ENCODE measurements around the gene SASH1. TPM values are rescaled to one million over a fixed set of nuclear protein-coding genes. Genes with fewer than 3 reads are reported as not detected.

The SASH1 gene
- total and polyA plus RNA-seq, 2 donors (not counting 3 experiments of a cell fraction or from before 2014, with no cell fraction given), result 18.5 to 103 TPM

GRCh38 chr6:148463671-148464070 lies 121.0 kb downstream of the SASH1 start:
- no peaks in the 10 kb centered on the region for H4K20me1 ChIP-seq (replicated peaks; ENCODE audit: control insufficient read depth, extremely low read depth, insufficient read depth, low read length)
- FAIRE-seq (no peak), DNase-seq (ENCODE audit: low read depth, low spot score) (no peak)
- peaks cover 4 to 11% of the 10 kb centered on the region in 2 experiments for H3K36me3 ChIP-seq (ENCODE audit: control insufficient read depth in 2 of 2, extremely low read depth in 1 of 2, insufficient read depth in 2 of 2, low read length in 2 of 2)
- intact Hi-C loops (cut with micrococcal nuclease) (loop anchor here (1.0 to 10.0 kb wide), 12 partner anchors 15 to 957 kb away; no protein-coding TSS in a partner anchor), dilution Hi-C loops (cut with MboI; ENCODE audit: extremely low pct_ligation_motif_present, low sequenced_read_pairs) (no loop called here)
- peak overlapping the region; percentile 24 for H3K27ac ChIP-seq (ENCODE audit: insufficient read depth, low read depth, low read length)
- no peaks in the 10 kb centered on the region for H3K9me1 ChIP-seq (replicated peaks; ENCODE audit: control insufficient read depth, extremely low read depth, insufficient read depth, low read length)
- TF ChIP-seq JUN (IDR thresholded peaks at IDR 0.05; ENCODE audit: borderline replicate concordance, insufficient read depth, insufficient read length, low read depth) (no peak), POLR2AphosphoS5 (IDR thresholded peaks at IDR 0.05; ENCODE audit: insufficient read depth, low read depth, low read length) (no peak), GATA2 (IDR thresholded peaks at IDR 0.05; ENCODE audit: insufficient read depth, insufficient read length, low read depth, low read length) (no peak), MAX (IDR thresholded peaks at IDR 0.05; ENCODE audit: insufficient read depth, insufficient read length) (no peak), CTCF (IDR thresholded peaks at IDR 0.05; ENCODE audit: extremely low read depth in 1 of 2, insufficient read depth in 1 of 2, low read depth in 1 of 2, low read length in 2 of 2) (no peak)
- H3K4me3 ChIP-seq (replicated peaks in 1 of 3; ENCODE audit: insufficient read depth in 1 of 3, low read depth in 1 of 3, low read length in 3 of 3), result no peak overlapping the region
- H3K27me3 ChIP-seq (ENCODE audit: control insufficient read depth in 2 of 2, insufficient read depth in 2 of 2, low read length in 2 of 2), result no peaks in the 10 kb centered on the region
- peaks cover 88% of the 10 kb centered on the region for H3K79me2 ChIP-seq (ENCODE audit: control insufficient read depth, insufficient read depth, low read length)
- H3K4me2 ChIP-seq (ENCODE audit: insufficient read depth, low read length), result no peak overlapping the region
- BruUV-seq (replicated peaks), result no TSS peak
- H2AFZ ChIP-seq (ENCODE audit: low read depth, low read length), result no peak overlapping the region
- CTCF ChIA-PET, result interaction anchor here (0.7 to 2.2 kb wide), 22 partner anchors 11 to 294 kb away, joined by 3 to 25 read pairs (median 4); no protein-coding TSS in a partner anchor
- H3K4me1 ChIP-seq (ENCODE audit: control insufficient read depth, extremely low read depth, insufficient read depth, low read length), result peaks cover 41% of the 10 kb centered on the region
- H3K9me3 ChIP-seq (replicated peaks; ENCODE audit: control insufficient read depth, insufficient read depth, low read length), result no peaks in the 10 kb centered on the region
- H3K9ac ChIP-seq (replicated peaks; ENCODE audit: extremely low read depth, insufficient read depth, low read length), result no peak overlapping the region
- POLR2A ChIA-PET, result interaction anchor here (0.6 kb wide), 1 partner anchor 213 kb away, joined by 3 read pairs; no protein-coding TSS in a partner anchor

Measured in endothelial cell of umbilical vein (primary cell).